H1 (cell line): Measurements from ENCODE around the gene TARS3. TPM values are rescaled to one million over a fixed set of nuclear protein-coding genes. Genes with fewer than 3 reads are reported as not detected.

Experiments used
- CHD1 ChIP-seq: IDR thresholded peaks from 2 replicates; pipeline ENCODE4 v1.6.1; 2012; ENCODE audit warnings: low read depth, low read length, improper control_type of control experiment
- CTCF ChIP-seq, 3 experiments: IDR thresholded peaks; 1 replicate in 2 of 3; 2 replicates in 1 of 3; pipeline versions ENCODE4 v1.5.1 to v1.6.1; 2011; ENCODE audit warnings: low read length in 3 of 3, mild to moderate bottlenecking in 3 of 3, inconsistent platforms in 2 of 3, low read depth in 1 of 3, moderate library complexity in 1 of 3; ENCODE audit not compliant: insufficient read depth in 1 of 3; ENCODE audit errors: control extremely low read depth in 1 of 3
- GTF2F1 ChIP-seq: IDR thresholded peaks from 2 replicates; pipeline ENCODE4 v1.6.1; 2012; ENCODE audit warnings: low read depth, low read length, improper control_type of control experiment, borderline replicate concordance
- RXRA ChIP-seq: IDR thresholded peaks from 2 replicates; pipeline ENCODE4 v1.6.1; 2011; ENCODE audit warnings: low read depth, mild to moderate bottlenecking, low read length, moderate library complexity; ENCODE audit not compliant: insufficient read depth
- SP1 ChIP-seq: IDR thresholded peaks from 2 replicates; pipeline ENCODE4 v1.6.1; 2011; ENCODE audit warnings: low read depth, low read length
- SP4 ChIP-seq: IDR thresholded peaks from 2 replicates; pipeline ENCODE4 v1.6.1; 2012; ENCODE audit warnings: low read length, inconsistent platforms
- polyA plus RNA-seq, 7 experiments: library from polyadenylated mRNA; depleted of rRNA in 3 of 7; stranded (reverse) in 5 of 7; unstranded in 2 of 7; fragments of >200 nt in 5 of 7; fragments of 200-250 nt in 2 of 7; gene quantifications; 1 replicate in 5 of 7; 2 replicates in 1 of 7; 4 replicates in 1 of 7; pipeline versions ENCODE4 v1.2.1 to v1.2.3, GENCODE V29; 2011 to 2013; ENCODE audit warnings: missing spikeins in 2 of 7, mixed read lengths in 2 of 7
- total RNA-seq: library from RNA; stranded (reverse); fragmentation: NEBNext Ultra II Directional; extraction: Animal tissue kit (Norgen Biotek cat#: 25700); gene quantifications from 2 replicates; pipeline ENCODE4 v1.2.1, GENCODE V29; 2021
- TF ChIP-seq, protein P1 (sequence below): fragments of 300-600 bp; sonication (generic); IDR thresholded peaks from 2 replicates; pipeline ENCODE4 v1.7.1; 2012; ENCODE audit warnings: low read length, moderate library complexity, mild to moderate bottlenecking, inconsistent platforms; ENCODE audit not compliant: insufficient replicate concordance
- TF ChIP-seq, protein P2 (sequence below): IDR thresholded peaks from 2 replicates; pipeline ENCODE4 v1.6.1; 2012; ENCODE audit warnings: inconsistent platforms

The TARS3 gene
- total and polyA plus RNA-seq, 2 of the 8 experiments (the other 6 are each of a cell fraction or from before 2014, with no cell fraction given) = 2.1 to 13.9 TPM

- TF ChIP-seq, protein P1, sequence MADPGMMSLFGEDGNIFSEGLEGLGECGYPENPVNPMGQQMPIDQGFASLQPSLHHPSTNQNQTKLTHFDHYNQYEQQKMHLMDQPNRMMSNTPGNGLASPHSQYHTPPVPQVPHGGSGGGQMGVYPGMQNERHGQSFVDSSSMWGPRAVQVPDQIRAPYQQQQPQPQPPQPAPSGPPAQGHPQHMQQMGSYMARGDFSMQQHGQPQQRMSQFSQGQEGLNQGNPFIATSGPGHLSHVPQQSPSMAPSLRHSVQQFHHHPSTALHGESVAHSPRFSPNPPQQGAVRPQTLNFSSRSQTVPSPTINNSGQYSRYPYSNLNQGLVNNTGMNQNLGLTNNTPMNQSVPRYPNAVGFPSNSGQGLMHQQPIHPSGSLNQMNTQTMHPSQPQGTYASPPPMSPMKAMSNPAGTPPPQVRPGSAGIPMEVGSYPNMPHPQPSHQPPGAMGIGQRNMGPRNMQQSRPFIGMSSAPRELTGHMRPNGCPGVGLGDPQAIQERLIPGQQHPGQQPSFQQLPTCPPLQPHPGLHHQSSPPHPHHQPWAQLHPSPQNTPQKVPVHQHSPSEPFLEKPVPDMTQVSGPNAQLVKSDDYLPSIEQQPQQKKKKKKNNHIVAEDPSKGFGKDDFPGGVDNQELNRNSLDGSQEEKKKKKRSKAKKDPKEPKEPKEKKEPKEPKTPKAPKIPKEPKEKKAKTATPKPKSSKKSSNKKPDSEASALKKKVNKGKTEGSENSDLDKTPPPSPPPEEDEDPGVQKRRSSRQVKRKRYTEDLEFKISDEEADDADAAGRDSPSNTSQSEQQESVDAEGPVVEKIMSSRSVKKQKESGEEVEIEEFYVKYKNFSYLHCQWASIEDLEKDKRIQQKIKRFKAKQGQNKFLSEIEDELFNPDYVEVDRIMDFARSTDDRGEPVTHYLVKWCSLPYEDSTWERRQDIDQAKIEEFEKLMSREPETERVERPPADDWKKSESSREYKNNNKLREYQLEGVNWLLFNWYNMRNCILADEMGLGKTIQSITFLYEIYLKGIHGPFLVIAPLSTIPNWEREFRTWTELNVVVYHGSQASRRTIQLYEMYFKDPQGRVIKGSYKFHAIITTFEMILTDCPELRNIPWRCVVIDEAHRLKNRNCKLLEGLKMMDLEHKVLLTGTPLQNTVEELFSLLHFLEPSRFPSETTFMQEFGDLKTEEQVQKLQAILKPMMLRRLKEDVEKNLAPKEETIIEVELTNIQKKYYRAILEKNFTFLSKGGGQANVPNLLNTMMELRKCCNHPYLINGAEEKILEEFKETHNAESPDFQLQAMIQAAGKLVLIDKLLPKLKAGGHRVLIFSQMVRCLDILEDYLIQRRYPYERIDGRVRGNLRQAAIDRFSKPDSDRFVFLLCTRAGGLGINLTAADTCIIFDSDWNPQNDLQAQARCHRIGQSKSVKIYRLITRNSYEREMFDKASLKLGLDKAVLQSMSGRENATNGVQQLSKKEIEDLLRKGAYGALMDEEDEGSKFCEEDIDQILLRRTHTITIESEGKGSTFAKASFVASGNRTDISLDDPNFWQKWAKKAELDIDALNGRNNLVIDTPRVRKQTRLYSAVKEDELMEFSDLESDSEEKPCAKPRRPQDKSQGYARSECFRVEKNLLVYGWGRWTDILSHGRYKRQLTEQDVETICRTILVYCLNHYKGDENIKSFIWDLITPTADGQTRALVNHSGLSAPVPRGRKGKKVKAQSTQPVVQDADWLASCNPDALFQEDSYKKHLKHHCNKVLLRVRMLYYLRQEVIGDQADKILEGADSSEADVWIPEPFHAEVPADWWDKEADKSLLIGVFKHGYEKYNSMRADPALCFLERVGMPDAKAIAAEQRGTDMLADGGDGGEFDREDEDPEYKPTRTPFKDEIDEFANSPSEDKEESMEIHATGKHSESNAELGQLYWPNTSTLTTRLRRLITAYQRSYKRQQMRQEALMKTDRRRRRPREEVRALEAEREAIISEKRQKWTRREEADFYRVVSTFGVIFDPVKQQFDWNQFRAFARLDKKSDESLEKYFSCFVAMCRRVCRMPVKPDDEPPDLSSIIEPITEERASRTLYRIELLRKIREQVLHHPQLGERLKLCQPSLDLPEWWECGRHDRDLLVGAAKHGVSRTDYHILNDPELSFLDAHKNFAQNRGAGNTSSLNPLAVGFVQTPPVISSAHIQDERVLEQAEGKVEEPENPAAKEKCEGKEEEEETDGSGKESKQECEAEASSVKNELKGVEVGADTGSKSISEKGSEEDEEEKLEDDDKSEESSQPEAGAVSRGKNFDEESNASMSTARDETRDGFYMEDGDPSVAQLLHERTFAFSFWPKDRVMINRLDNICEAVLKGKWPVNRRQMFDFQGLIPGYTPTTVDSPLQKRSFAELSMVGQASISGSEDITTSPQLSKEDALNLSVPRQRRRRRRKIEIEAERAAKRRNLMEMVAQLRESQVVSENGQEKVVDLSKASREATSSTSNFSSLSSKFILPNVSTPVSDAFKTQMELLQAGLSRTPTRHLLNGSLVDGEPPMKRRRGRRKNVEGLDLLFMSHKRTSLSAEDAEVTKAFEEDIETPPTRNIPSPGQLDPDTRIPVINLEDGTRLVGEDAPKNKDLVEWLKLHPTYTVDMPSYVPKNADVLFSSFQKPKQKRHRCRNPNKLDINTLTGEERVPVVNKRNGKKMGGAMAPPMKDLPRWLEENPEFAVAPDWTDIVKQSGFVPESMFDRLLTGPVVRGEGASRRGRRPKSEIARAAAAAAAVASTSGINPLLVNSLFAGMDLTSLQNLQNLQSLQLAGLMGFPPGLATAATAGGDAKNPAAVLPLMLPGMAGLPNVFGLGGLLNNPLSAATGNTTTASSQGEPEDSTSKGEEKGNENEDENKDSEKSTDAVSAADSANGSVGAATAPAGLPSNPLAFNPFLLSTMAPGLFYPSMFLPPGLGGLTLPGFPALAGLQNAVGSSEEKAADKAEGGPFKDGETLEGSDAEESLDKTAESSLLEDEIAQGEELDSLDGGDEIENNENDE = no peak
- TF ChIP-seq SP4 (no peak), GTF2F1 (no peak), CTCF (IDR thresholded peaks at IDR 0.05; ENCODE audit: control extremely low read depth in 1 of 3, insufficient read depth in 1 of 3, low read depth in 1 of 3, low read length in 3 of 3) (no peak), SP1 (no peak), CHD1 (no peak), RXRA (no peak)
- TF ChIP-seq, protein P2, sequence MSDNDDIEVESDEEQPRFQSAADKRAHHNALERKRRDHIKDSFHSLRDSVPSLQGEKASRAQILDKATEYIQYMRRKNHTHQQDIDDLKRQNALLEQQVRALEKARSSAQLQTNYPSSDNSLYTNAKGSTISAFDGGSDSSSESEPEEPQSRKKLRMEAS = peak; percentile 62; the same call in 1 of the 2 replicates
These were observed 71.4 kb downstream of the TARS3 start (continued) for GRCh38 chr15:101652786-101653430.
